Mammary epithelial cell (primary cell): ENCODE data around the gene ENOX1.

ENCODE experiments used
- EZH2 ChIP-seq: IDR thresholded peaks from 2 replicates; pipeline ENCODE4 v1.6.1; 2012; ENCODE audit warnings: low read length, inconsistent platforms, borderline replicate concordance
- TF ChIP-seq, protein P1 (sequence below), 2 donors: IDR thresholded peaks in 1 of 2; conservative IDR thresholded peaks in 1 of 2; 2 replicates each; pipeline ENCODE4 v1.5.1; 2011 to 2012; ENCODE audit warnings: inconsistent platforms in 2 of 2, low read length in 2 of 2, mild to moderate bottlenecking in 2 of 2, control low read depth in 1 of 2, low read depth in 1 of 2; ENCODE audit not compliant: insufficient read depth in 1 of 2; ENCODE audit errors: extremely low read depth in 1 of 2

DNA sequence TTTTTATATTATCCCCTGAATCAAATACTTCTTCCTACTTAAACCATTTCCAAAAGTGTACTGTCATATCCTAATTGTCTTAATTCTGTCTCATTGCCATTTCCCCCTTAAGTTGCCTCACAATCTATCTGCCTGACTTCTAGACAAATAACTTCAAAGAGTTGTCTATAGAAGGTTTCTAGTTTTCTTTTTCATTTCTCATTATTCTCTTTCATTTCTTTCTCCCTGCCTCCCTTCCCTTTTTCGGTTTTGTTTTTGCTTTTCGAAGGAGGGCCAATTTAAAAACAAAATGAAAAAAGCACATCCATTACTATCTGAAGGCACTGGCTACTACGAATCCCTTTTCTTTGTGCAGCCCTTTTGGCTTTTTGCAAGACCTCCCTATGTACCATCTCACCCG, 396.2 kb downstream of the ENOX1 start:
- TF ChIP-seq EZH2, result no peak
- TF ChIP-seq, protein P1, sequence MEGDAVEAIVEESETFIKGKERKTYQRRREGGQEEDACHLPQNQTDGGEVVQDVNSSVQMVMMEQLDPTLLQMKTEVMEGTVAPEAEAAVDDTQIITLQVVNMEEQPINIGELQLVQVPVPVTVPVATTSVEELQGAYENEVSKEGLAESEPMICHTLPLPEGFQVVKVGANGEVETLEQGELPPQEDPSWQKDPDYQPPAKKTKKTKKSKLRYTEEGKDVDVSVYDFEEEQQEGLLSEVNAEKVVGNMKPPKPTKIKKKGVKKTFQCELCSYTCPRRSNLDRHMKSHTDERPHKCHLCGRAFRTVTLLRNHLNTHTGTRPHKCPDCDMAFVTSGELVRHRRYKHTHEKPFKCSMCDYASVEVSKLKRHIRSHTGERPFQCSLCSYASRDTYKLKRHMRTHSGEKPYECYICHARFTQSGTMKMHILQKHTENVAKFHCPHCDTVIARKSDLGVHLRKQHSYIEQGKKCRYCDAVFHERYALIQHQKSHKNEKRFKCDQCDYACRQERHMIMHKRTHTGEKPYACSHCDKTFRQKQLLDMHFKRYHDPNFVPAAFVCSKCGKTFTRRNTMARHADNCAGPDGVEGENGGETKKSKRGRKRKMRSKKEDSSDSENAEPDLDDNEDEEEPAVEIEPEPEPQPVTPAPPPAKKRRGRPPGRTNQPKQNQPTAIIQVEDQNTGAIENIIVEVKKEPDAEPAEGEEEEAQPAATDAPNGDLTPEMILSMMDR (conservative IDR thresholded peaks at IDR 0.05 in 1 of 2, IDR thresholded peaks at IDR 0.05 in 1 of 2; ENCODE audit: extremely low read depth in 1 of 2, insufficient read depth in 1 of 2, low read depth in 1 of 2, low read length in 2 of 2), result no peak
